Tibial nerve (tissue), 4 donors: ENCODE data around the gene PKP1. TPM values are rescaled to one million over a fixed set of nuclear protein-coding genes. Genes with fewer than 3 reads are reported as not detected.
"Not testable (repeated sequence)": the region's sequence is repeated elsewhere in the genome, so short reads cannot be mapped to it uniquely, and the experiment has no call there.

ENCODE experiments used
- DNase-seq, 2 donors: peaks; one replicate each; pipeline ENCODE4 v3.0.0-alpha.2; 2019; ENCODE audit warnings: low spot score in 2 of 2
- H3K27ac ChIP-seq, 4 donors: fragments of 200-600 bp; sonication (generic) in 3 of 4; one replicate each; pipeline ENCODE4 v1.5.1; 2017 to 2019; ENCODE audit warnings: mild to moderate bottlenecking in 1 of 4
- H3K27me3 ChIP-seq, 2 donors: fragments of 200-600 bp; sonication (generic) in 1 of 2; one replicate each; pipeline versions ENCODE4 v1.5.1 to v1.6.0; 2017 to 2019
- H3K36me3 ChIP-seq, 3 donors: fragments of 200-600 bp; sonication (generic); one replicate each; pipeline ENCODE4 v1.5.1; 2018 to 2019
- H3K4me1 ChIP-seq, 4 donors: fragments of 200-600 bp; sonication (generic) in 3 of 4; one replicate each; pipeline ENCODE4 v1.5.1; 2017 to 2019
- H3K4me3 ChIP-seq, 4 donors: fragments of 200-600 bp; sonication (generic) in 3 of 4; one replicate each; pipeline ENCODE4 v1.5.1; 2017 to 2019; ENCODE audit warnings: mild to moderate bottlenecking in 1 of 4, moderate library complexity in 1 of 4
- H3K9me3 ChIP-seq, 4 donors: fragments of 200-600 bp; sonication (generic) in 3 of 4; one replicate each; pipeline ENCODE4 v1.5.1; 2017 to 2019
- EP300 ChIP-seq, 2 donors: sonication (generic); formaldehyde crosslinking; IDR thresholded peaks; one replicate each; pipeline ENCODE4 v1.6.1; 2017; ENCODE audit warnings: antibody characterized with exemption in 2 of 2, mild to moderate bottlenecking in 1 of 2
- POLR2A ChIP-seq, 2 donors: fragments of 450-650 bp; IDR thresholded peaks; one replicate each; pipeline ENCODE4 v1.6.1; 2017; ENCODE audit warnings: antibody characterized with exemption in 2 of 2, mild to moderate bottlenecking in 2 of 2, moderate library complexity in 2 of 2
- WGBS, 2 donors: methylation state at CpG; one replicate each; pipeline ENCODE4 v1.1.5; 2018; 5-methylcytosine and 5-hydroxymethylcytosine counted together
- total RNA-seq, 4 donors: library from RNA; depleted of rRNA; stranded (reverse); fragments of >200 nt; gene quantifications; one replicate each; pipeline ENCODE4 v1.1.0, GENCODE V29; 2016
- TF ChIP-seq, protein P1 (sequence below), 5 experiments: fragments of 200-600 bp in 3 of 5; fragments of 450-650 bp in 2 of 5; sonication (generic) in 3 of 5; IDR thresholded peaks; one replicate each; pipeline ENCODE4 v1.5.1; 2016 to 2019; ENCODE audit warnings: antibody characterized with exemption in 5 of 5, mild to moderate bottlenecking in 3 of 5, moderate library complexity in 2 of 5

Gene PKP1, protein sequence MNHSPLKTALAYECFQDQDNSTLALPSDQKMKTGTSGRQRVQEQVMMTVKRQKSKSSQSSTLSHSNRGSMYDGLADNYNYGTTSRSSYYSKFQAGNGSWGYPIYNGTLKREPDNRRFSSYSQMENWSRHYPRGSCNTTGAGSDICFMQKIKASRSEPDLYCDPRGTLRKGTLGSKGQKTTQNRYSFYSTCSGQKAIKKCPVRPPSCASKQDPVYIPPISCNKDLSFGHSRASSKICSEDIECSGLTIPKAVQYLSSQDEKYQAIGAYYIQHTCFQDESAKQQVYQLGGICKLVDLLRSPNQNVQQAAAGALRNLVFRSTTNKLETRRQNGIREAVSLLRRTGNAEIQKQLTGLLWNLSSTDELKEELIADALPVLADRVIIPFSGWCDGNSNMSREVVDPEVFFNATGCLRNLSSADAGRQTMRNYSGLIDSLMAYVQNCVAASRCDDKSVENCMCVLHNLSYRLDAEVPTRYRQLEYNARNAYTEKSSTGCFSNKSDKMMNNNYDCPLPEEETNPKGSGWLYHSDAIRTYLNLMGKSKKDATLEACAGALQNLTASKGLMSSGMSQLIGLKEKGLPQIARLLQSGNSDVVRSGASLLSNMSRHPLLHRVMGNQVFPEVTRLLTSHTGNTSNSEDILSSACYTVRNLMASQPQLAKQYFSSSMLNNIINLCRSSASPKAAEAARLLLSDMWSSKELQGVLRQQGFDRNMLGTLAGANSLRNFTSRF
- total RNA-seq = under 1 TPM in 3 of 4 donors, not detected in 1; 0.22 to 0.90 (median 0.39) TPM

DNA sequence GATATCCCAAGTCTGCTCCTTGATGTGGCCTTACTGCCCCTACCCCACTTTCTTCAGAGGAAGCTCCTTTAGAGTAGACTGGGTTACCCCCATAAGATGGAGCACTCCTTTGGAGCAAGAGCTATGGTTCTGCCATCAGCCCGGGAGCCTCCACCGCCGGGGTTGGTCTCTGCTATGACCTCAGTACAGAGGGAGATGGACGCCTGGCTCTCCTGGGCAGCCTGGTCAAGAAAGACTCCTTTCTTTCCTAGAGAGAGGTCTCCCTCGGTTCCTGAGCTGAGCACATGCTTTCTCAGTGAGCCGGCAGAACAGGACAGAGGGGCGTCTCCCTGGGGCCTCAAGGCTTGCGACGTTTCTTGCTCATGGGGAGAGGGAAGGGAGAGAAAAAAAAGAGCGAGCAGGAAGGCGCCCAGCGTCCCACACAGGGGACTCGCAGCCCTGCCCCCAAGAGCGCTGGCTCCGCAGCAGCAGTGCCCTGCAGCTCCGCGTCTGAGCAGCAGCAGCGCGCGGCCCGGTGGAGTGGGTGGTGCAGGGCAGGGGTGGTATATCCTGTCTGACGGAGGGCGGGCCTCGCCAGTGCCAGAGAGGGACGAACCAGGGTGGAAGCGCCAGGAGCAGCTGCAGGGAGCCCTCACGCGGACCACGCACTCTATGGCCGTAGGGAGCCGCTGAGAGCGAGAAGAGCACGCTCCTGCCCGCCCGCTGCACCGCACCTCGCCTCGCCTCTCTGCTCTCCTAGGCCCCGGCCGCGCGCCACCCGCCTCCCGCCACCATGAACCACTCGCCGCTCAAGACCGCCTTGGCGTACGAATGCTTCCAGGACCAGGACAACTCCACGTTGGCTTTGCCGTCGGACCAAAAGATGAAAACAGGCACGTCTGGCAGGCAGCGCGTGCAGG is at the start of gene PKP1:
Gene PKP1 (plus strand): TSS at position 576 of the 899 bp plus-strand sequence. CDS start 197 bp downstream, at position 773.
- Histone ChIP-seq H3K9me3 (no peaks in the 10 kb centered on the region), H3K27ac (no peak within 1 kb of the TSS), H3K27me3 (peaks cover 0 to 44% of the 10 kb centered on the region in 2 donors), H3K36me3 (no peaks in the 10 kb centered on the region), H3K4me1 (peaks cover 0 to 15% (median 4%) of the 10 kb centered on the region in 4 donors), H3K4me3 (peak within 1 kb of the TSS in 1 of 4 donors; percentile 16)
- no peak for DNase-seq
- TF ChIP-seq, protein P1, sequence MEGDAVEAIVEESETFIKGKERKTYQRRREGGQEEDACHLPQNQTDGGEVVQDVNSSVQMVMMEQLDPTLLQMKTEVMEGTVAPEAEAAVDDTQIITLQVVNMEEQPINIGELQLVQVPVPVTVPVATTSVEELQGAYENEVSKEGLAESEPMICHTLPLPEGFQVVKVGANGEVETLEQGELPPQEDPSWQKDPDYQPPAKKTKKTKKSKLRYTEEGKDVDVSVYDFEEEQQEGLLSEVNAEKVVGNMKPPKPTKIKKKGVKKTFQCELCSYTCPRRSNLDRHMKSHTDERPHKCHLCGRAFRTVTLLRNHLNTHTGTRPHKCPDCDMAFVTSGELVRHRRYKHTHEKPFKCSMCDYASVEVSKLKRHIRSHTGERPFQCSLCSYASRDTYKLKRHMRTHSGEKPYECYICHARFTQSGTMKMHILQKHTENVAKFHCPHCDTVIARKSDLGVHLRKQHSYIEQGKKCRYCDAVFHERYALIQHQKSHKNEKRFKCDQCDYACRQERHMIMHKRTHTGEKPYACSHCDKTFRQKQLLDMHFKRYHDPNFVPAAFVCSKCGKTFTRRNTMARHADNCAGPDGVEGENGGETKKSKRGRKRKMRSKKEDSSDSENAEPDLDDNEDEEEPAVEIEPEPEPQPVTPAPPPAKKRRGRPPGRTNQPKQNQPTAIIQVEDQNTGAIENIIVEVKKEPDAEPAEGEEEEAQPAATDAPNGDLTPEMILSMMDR (IDR thresholded peaks at IDR 0.05) = no peak
- TF ChIP-seq EP300 (IDR thresholded peaks at IDR 0.05) = no peak
- TF ChIP-seq POLR2A (IDR thresholded peaks at IDR 0.05) = no peak
- WGBS, 2 donors = 3 to 5% methylated on average over 43 to 52 of the region's 55 CpGs

DNA sequence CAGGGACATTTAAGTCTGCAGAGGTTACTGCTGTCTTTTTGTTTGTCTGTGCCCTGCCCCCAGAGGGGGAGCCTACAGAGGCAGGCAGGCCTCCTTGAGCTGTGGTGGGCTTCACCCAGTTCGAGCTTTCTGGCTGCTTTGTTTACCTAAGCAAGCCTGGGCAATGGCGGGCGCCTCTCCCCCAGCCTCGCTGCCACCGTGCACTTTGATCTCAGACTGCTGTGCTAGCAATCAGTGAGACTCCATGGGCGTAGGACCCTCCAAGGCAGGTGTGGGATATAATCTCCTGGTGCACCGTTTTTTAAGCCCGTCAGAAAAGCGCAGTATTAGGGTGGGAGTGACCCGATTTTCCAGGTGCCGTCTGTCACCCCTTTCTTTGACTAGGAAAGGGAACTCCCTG is 43.7 kb upstream of the PKP1 start:
- DNase-seq, H3K9me3 ChIP-seq, H3K4me3 ChIP-seq, H3K36me3 ChIP-seq, H3K4me1 ChIP-seq, H3K27ac ChIP-seq: not testable (repeated sequence)
- WGBS, 2 donors = 86 to 93% methylated on average over 11 of the region's 11 CpGs
- H3K27me3 ChIP-seq = peaks cover 0 to 23% of the 10 kb centered on the region in 2 donors

DNA sequence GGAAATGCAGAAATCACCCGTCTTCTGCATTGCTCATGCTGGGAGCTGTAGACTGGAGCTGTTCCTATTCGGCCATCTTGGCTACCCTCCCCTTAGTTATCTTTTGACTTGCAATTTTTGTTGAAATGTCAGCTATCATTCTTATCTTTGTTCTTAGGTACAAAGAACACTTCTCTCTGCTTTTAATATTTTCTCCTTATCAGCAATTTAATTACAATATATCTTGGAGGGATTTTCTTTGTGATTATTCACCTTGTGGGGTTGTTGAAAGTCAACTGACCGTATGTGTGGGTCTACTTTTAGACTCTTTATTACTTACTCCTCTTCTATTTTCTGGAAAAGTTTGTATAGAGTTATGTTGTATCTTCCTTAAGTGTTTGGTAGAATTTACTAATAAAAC is 43.1 kb upstream of the PKP1 start:
- Histone ChIP-seq H3K9me3 (no peaks in the 10 kb centered on the region), H3K4me3 (no peak overlapping the region), H3K36me3 (no peaks in the 10 kb centered on the region), H3K27me3 (peaks cover 0 to 28% of the 10 kb centered on the region in 2 donors), H3K4me1 (no peaks in the 10 kb centered on the region), H3K27ac (no peak overlapping the region)
- DNase-seq = no peak
- whole genome bisulfite sequencing, 2 donors = 92 to 95% methylated on average over 3 of the region's 3 CpGs
- TF ChIP-seq POLR2A (IDR thresholded peaks at IDR 0.05) (no peak), EP300 (IDR thresholded peaks at IDR 0.05) (no peak)
- TF ChIP-seq, protein P1 (IDR thresholded peaks at IDR 0.05) = no peak

DNA sequence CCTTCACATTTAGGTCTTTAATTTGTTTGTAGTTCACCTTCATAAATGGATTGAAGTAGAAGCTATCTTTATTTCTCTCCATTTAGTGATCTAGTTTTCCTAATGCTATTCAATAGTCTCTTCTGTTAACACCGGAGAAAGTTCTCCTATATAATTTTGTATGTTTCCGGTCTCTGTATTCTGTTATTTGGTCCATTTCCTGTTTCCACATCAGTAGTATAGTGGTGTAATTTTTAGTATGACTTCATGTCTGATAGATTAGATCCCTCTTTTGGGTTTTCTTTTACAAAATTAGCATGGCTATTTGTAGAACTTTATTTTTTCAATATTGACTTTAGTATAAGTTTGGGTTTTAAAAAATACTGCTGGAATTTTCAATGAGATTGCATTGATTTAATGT is 41.6 kb upstream of the PKP1 start:
- no peak for DNase-seq
- Histone ChIP-seq H3K27me3 (peaks cover 0 to 28% of the 10 kb centered on the region in 2 donors), H3K4me3 (no peak overlapping the region), H3K9me3 (no peaks in the 10 kb centered on the region), H3K27ac (no peak overlapping the region), H3K4me1 (no peaks in the 10 kb centered on the region), H3K36me3 (no peaks in the 10 kb centered on the region)
- TF ChIP-seq EP300 (IDR thresholded peaks at IDR 0.05) = no peak
- TF ChIP-seq, protein P1 (IDR thresholded peaks at IDR 0.05) = no peak
- TF ChIP-seq POLR2A (IDR thresholded peaks at IDR 0.05) = no peak
- 69% methylated on average over 2 of the region's 2 CpGs for WGBS, 2 donors

DNA sequence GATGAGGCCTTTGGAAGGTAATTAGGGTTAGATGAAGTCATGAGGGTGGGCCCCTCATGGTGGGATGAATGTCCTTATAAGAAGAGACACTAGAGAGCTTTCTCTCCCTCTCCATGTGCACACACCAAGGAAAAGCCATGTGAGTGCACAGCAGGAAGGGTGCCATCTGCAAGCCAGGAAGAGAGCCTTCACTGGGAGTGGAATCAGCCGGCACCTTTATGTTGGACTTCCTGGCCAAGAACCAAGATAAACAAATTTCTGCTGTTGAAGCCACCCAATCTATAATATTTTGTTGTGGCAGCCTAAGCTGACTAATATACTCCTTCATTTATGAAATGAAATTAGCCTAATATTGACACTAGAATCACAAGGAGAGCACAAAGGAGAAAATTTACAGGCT is 38.2 kb upstream of the PKP1 start:
- no peaks in the 10 kb centered on the region for H3K4me1 ChIP-seq
- WGBS, 2 donors = 62 to 67% methylated on average over 1 of the region's 1 CpG
- DNase-seq = no peak
- TF ChIP-seq, protein P1 (IDR thresholded peaks at IDR 0.05) = no peak
- TF ChIP-seq POLR2A (IDR thresholded peaks at IDR 0.05) (no peak), EP300 (IDR thresholded peaks at IDR 0.05) (no peak)
- no peak overlapping the region for H3K4me3 ChIP-seq
- peaks cover 0 to 28% of the 10 kb centered on the region in 2 donors for H3K27me3 ChIP-seq
- no peak overlapping the region for H3K27ac ChIP-seq
- no peaks in the 10 kb centered on the region for H3K9me3 ChIP-seq
- no peaks in the 10 kb centered on the region for H3K36me3 ChIP-seq
